ENCODE results near the gene VRK2. TPM values are rescaled to one million over a fixed set of nuclear protein-coding genes. Genes with fewer than 3 reads are reported as not detected.

VRK2 gene
- total RNA-seq, 2 donors from 2014 or later: 26.3 to 27.1 TPM

DNA sequence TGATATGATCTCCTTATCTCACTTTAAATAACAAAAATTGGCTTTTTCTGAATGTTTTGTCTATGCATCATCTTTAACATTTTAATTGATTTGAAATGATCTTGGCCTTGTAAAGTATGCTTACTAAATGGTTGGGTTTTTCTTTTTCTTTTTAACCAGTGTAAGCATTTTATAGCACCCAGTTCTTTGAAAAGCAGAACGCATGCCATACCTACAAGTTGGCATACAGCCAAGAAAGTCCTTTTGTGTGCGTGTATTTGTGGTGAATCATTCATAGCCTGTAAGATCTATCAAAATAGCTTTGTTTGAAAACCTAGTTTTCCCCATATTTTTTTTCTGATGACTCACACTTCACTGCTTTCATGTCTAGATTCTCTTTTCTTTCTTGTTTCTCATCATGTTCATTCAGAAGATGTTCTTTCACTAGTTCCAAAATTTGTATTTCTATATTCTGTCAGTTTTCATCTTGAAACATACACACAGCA, 4.1 kb upstream of the VRK2 start:
- no peak for DNase-seq (ENCODE audit: low spot score)
- peaks cover 20 to 34% of the 10 kb centered on the region in 2 donors for H3K4me1 Mint-ChIP-seq (ENCODE audit: low read depth in 2 of 2)
- no peak for ATAC-seq
- no peak overlapping the region for H3K4me3 Mint-ChIP-seq
- H3K27ac Mint-ChIP-seq: no peak overlapping the region
- H3K9me3 Mint-ChIP-seq: no peaks in the 10 kb centered on the region
- H3K36me3 Mint-ChIP-seq: peaks cover 13% of the 10 kb centered on the region
- H3K27me3 Mint-ChIP-seq: no peaks in the 10 kb centered on the region

DNA sequence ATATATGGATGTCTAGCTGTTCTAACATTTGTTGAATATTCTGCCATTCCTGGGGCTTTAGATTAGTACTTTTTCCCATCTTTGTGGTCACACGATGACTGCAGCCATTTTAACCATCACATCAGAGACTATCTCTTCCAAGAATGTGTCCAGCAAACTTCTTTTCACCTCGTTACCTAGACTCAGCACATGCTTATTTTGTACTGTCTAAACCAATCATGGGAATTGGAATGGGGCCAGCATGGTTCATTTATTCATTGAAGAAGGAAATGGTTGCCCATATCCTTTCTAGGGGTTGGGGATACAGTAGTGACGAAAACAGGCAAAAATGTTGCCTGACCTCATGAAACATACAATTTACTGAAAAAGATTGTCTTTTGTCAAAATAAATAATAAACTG, 2.5 kb upstream of the VRK2 start:
- Mint-ChIP-seq H3K36me3 (peaks cover 5% of the 10 kb centered on the region), H3K27ac (peak overlapping the region; percentile 72 to 82), H3K4me3 (peak overlapping the region; percentile 75), H3K9me3 (no peaks in the 10 kb centered on the region), H3K4me1 (ENCODE audit: low read depth in 2 of 2) (peaks cover 25 to 43% of the 10 kb centered on the region in 2 donors), H3K27me3 (no peaks in the 10 kb centered on the region)
- ATAC-seq: no peak
- DNase-seq (ENCODE audit: low spot score): no peak

DNA sequence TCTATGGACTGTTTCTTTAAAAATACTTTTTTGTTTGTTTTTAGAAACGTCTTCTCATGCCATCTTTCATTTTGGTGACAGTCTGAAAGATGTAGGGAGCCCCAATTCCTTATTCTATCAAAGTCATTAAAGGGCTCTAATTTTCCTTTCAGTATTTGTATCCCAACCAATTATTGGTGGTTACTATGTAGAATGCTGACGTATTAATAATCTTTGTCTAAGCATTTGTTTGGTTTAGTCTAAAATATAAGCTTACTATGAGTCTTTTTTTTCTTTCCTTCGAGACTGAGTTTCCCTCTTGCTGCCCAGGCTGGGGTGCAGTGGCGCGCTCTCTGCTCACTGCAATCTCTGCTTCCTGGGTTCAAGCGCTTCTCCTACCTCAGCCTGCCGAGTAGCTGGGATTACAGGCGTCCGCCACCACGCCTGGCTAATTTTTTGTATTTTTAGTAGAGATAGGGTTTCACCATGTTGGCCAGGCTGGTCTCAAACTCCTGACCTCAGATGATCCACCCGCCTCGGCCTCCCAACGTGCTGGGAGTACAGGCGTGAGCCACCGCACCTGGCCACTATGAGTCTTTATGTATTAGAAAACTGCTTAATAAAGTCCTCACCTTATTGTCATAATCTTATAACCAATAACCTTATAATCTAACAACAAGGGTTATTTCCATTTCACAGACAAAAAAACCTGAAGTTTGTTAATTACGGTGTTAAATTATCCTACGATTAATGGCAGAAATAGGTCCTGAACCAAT, 849 bp upstream of the VRK2 start:
- no peak for DNase-seq (ENCODE audit: low spot score)
- Mint-ChIP-seq H3K4me3 (peak overlapping the region; percentile 75), H3K4me1 (ENCODE audit: low read depth in 2 of 2) (peaks cover 22 to 42% of the 10 kb centered on the region in 2 donors), H3K27me3 (no peaks in the 10 kb centered on the region), H3K36me3 (peaks cover 5% of the 10 kb centered on the region), H3K27ac (peak overlapping the region; percentile 72 to 82), H3K9me3 (no peaks in the 10 kb centered on the region)
- no peak for ATAC-seq

DNA sequence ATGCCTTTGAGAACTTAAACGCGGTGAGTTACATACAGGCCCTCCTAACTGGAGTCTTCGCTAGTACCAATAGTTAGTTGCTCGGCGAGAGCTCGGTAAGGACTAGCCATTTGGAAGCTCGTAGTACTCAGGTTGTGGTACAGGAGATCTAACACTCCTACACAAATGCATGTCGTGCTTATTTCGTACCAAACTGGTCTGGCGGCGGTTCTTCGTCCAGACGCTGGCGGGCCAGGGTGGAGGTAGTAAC, 346 bp upstream of the VRK2 start:
- no peak for DNase-seq (ENCODE audit: low spot score)
- ATAC-seq: no peak
- H3K9me3 Mint-ChIP-seq: no peaks in the 10 kb centered on the region
- peaks cover 5% of the 10 kb centered on the region for H3K36me3 Mint-ChIP-seq
- H3K27ac Mint-ChIP-seq: peak overlapping the region; percentile 72 to 82
- H3K27me3 Mint-ChIP-seq: no peaks in the 10 kb centered on the region
- peak overlapping the region; percentile 75 for H3K4me3 Mint-ChIP-seq
- H3K4me1 Mint-ChIP-seq (ENCODE audit: low read depth in 2 of 2): peaks cover 22 to 42% of the 10 kb centered on the region in 2 donors

DNA sequence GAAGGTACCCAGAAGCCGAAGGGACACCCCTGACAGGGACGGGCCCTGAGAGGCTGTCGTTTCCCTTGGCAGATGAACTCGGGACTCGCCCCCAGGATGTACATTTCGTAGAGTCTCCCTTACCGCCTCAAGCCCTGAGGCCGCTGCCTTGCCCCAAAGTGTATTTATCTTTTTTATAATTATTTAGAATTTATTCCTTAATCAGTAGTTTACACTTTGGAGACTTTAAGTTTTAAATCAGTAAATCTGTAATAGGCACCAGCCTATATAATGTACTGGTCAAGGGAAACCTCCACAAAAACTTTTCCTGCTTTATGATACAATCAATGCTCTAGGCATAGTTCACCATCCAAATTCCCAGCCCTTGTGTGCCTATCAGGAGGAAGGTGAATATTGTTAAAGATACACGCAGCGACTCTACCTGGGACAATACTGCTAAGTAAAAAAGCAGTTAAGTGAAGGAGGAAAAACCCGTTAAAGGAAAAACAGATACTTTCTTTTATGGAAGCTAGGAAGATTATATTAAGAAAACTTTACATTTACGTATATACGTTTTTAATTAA, 848 bp downstream of the VRK2 start:
- peaks cover 24 to 40% of the 10 kb centered on the region in 2 donors for H3K4me1 Mint-ChIP-seq (ENCODE audit: low read depth in 2 of 2)
- H3K36me3 Mint-ChIP-seq: peaks cover 5% of the 10 kb centered on the region
- no peaks in the 10 kb centered on the region for H3K9me3 Mint-ChIP-seq
- no peaks in the 10 kb centered on the region for H3K27me3 Mint-ChIP-seq
- peak overlapping the region; percentile 72 to 82 for H3K27ac Mint-ChIP-seq
- peak overlapping the region; percentile 75 for H3K4me3 Mint-ChIP-seq
- ATAC-seq: peak in 1 of 2 donors; percentile 70
- no peak for DNase-seq (ENCODE audit: low spot score)

DNA sequence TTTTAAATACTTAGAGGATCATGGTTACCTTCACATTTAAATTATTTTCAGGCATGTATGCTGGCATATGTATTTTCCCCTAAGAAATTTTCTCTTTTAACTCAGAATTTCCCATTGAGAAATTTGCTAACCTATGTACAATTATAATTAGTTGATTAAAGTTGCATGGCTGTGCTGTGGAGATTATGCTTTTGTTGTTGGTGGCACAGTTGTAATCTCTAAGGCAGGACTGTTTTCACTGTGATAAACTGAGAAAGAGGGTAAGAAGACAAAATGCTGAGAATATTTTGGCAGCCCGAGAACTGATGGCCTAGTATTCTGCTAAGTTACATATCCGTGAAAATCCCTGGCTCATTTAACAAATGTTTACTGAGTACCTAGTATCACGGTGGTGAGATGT, 1.4 kb downstream of the VRK2 start:
- no peaks in the 10 kb centered on the region for H3K27me3 Mint-ChIP-seq
- ATAC-seq (no peak), DNase-seq (ENCODE audit: low spot score) (no peak)
- peak overlapping the region; percentile 72 to 82 for H3K27ac Mint-ChIP-seq
- peaks cover 5% of the 10 kb centered on the region for H3K36me3 Mint-ChIP-seq
- H3K4me1 Mint-ChIP-seq (ENCODE audit: low read depth in 2 of 2): peaks cover 20 to 35% of the 10 kb centered on the region in 2 donors
- peak overlapping the region; percentile 75 for H3K4me3 Mint-ChIP-seq
- no peaks in the 10 kb centered on the region for H3K9me3 Mint-ChIP-seq

DNA sequence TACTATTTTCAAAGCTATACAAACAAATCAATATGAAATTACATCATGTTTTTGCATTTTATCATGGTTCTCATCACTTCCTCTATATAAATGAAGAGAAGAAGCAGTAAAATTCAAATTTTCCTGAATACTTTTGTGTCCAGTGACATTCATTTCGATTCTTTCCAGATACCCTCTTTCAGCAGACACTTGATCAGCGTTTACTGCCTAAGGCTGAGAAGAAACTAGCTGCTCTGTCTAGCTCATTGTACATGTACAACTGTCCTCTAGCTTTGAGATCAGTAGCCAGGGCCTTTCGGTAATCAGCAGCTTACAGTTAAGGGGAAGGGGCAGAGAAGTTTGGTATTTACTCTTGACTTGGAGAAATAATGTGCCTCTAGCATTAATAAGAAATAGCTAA, 4.8 kb downstream of the VRK2 start:
- no peak overlapping the region for H3K27ac Mint-ChIP-seq
- ATAC-seq: no peak
- H3K27me3 Mint-ChIP-seq: no peaks in the 10 kb centered on the region
- peaks cover 20 to 21% of the 10 kb centered on the region in 2 donors for H3K4me1 Mint-ChIP-seq (ENCODE audit: low read depth in 2 of 2)
- no peak overlapping the region for H3K4me3 Mint-ChIP-seq
- DNase-seq (ENCODE audit: low spot score): no peak
- H3K9me3 Mint-ChIP-seq: no peaks in the 10 kb centered on the region
- H3K36me3 Mint-ChIP-seq: peaks cover 5% of the 10 kb centered on the region

DNA sequence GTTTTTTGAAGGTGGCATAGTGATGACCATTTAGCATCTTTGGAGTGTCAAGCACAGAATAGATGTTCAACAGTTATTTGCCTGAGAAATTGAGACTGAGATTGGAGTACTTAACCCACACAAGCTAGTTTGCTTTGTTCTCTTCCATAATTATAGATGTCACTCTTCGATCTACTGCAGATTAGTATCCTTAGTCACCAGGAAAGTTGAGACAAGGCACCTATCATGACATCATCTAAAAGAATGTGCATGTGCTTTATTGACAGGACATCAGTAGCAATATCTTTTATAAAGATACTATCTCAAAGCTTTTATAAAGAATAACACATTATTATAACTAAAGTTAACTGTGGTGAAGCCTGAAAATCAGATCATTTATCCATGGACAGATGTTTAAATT, 6.4 kb downstream of the VRK2 start:
- DNase-seq (ENCODE audit: low spot score) (no peak), ATAC-seq (no peak)
- no peaks in the 10 kb centered on the region for H3K9me3 Mint-ChIP-seq
- H3K27me3 Mint-ChIP-seq: no peaks in the 10 kb centered on the region
- H3K4me1 Mint-ChIP-seq (ENCODE audit: low read depth in 2 of 2): peaks cover 16 to 19% of the 10 kb centered on the region in 2 donors
- peaks cover 5% of the 10 kb centered on the region for H3K36me3 Mint-ChIP-seq
- H3K27ac Mint-ChIP-seq: no peak overlapping the region
- H3K4me3 Mint-ChIP-seq: no peak overlapping the region

DNA sequence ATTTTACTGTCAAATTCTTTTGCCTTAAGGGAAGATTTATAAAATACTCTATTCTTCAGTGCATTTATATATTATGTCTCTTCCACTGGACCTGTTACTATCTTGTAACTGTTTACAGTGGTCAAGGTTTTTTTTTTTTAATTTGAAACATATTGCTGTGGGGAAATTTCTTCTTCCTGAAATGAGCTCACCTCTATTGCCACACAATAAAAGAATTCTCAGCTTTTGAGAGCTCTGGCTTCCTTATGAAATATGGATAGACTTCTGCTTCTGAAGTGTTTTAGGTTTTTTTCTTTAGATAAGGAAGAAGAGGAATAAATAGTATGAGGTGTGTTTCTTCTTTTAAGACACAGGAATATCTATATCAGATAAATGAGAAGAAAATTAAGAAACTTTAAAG, 7.7 kb downstream of the VRK2 start:
- Mint-ChIP-seq H3K4me3 (no peak overlapping the region), H3K27me3 (no peaks in the 10 kb centered on the region), H3K9me3 (no peaks in the 10 kb centered on the region), H3K36me3 (peaks cover 3% of the 10 kb centered on the region), H3K27ac (no peak overlapping the region), H3K4me1 (ENCODE audit: low read depth in 2 of 2) (peaks cover 7 to 12% of the 10 kb centered on the region in 2 donors)
- DNase-seq (ENCODE audit: low spot score) (no peak), ATAC-seq (no peak)

DNA sequence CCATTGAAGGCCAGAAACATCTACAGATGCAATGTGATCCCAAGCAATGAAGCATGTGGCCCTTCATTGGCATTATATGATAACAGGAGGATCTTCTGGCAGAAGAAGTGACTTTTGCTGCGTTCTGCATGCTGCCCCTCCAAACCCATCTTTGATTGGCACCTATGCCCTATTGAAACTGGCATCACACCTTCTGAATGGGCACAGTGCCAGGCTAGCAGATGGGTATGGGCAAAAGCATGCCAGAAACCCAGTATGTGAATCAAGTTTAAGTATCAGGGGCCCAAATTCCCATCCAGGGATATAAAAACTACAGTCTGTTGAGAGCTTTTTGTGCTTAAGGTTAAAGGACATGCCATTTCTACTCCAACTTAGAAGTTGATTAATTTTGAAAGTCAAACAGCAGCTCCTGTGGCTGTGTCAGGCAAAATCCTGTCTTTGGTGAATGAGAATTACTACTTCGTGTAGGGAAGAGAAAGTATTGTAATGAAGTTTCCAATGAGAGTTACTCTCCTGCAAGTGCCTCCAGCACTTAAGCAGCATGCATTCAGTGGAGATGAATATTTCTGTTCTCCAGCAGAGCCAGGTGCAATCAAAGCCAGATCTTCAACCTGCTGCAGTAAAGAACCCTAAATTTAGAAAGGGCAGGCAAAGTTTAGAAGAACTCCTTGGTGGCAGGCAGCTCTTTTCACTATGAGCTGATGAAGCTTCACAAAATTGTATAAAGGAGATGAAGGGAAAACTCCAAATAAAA, 8.6 kb downstream of the VRK2 start:
- DNase-seq (ENCODE audit: low spot score) (no peak), ATAC-seq (no peak)
- Mint-ChIP-seq H3K4me1 (ENCODE audit: low read depth in 2 of 2) (peaks cover 5 to 12% of the 10 kb centered on the region in 2 donors), H3K9me3 (no peaks in the 10 kb centered on the region), H3K27me3 (no peaks in the 10 kb centered on the region), H3K36me3 (no peaks in the 10 kb centered on the region), H3K27ac (no peak overlapping the region), H3K4me3 (no peak overlapping the region)

DNA sequence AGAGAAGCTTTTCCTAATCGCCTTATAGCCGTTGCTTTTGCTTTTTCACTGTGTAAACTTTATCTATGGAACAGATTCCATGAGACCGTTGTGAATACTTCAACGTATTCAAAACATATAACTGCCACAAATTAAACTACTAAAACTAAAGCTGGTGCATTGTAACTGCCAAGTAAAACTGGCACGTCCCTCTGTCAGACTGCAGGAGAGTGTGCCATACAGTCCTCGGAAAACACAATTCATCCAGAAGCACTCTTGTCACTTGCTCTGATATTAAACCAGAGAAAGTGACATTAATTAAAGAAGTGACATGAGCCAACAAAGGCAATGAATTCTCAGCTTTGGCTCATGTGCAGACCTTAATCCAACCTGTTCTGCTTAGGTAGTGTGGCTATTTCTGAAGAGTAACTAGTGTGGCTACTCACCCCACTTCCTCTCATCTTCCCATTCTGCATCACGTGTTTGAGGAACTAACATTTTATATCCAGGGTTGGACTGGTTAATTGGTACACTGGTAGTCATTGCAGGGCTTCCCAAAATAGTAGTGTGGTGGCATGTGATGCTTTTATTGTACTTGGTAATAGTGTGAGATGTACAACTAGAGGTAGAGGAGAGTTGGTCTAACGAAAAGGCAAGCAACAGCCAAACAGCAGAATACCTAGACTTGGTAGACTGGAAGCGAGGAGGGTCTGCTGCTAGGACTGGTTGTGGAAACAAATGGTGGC, 9.7 kb downstream of the VRK2 start:
- no peak for ATAC-seq
- DNase-seq (ENCODE audit: low spot score): no peak
- peaks cover 5 to 12% of the 10 kb centered on the region in 2 donors for H3K4me1 Mint-ChIP-seq (ENCODE audit: low read depth in 2 of 2)
- no peaks in the 10 kb centered on the region for H3K36me3 Mint-ChIP-seq
- no peak overlapping the region for H3K4me3 Mint-ChIP-seq
- no peaks in the 10 kb centered on the region for H3K9me3 Mint-ChIP-seq
- H3K27ac Mint-ChIP-seq: no peak overlapping the region
- H3K27me3 Mint-ChIP-seq: no peaks in the 10 kb centered on the region

DNA sequence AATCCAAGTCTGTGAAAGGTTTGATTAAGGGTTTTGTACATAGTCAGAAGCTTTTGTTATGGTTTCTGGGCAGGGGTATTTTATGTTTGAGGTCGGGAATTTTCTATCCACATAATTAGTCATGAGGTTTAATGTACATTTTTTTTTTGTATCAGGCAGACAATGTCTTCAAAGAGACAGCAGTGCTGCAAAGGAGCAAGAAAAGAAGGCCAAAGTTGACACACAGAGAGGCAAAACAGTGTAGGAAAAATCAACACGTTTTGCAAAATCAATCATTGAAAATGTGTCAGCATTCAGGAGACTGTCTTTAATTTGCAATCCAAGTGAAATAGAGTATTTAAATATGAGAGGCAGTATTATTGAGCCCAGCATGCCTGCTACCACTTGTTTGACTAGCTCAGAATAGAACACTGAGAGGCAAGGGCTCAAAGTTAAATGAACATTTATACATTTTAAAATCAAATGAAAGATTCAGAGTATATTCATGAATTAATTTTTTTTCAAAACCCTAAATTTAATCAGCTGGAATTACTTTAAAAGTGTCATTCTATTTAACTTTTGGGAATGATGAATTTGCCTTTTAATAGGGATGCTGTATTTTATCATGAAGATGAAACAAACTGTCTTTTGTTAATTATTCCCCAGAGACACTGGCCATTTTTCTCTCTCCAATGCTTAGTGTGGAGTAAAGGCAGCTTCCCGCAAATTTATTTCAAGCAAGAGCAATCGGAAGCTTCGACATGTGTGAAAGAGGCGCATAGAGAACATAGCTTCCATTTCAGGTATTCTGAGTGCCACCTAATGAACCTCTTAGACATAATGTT, 11.3 kb downstream of the VRK2 start:
- Mint-ChIP-seq H3K27ac (no peak overlapping the region), H3K9me3 (no peaks in the 10 kb centered on the region), H3K4me3 (no peak overlapping the region), H3K36me3 (no peaks in the 10 kb centered on the region), H3K27me3 (no peaks in the 10 kb centered on the region), H3K4me1 (ENCODE audit: low read depth in 2 of 2) (peaks cover 5 to 9% of the 10 kb centered on the region in 2 donors)
- ATAC-seq: no peak
- DNase-seq (ENCODE audit: low spot score): no peak

DNA sequence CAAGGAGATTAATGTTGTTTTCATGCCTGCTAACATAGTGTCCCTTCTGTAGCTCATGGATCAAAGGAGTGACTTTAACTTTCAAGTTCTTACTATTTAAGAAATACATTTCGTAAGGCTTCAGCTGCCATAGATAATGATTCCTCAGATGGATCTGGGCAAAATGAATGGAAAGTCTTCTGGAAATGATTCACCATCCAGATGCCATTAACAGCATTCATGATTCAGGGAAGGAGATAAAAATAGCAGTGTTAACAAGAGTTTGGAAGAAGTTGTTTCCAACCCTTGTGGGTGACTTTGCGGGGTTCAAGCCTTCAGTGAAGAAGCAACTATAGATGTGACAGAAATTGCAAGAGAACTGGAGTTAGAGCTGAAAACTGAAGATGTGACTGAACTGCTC, 17.0 kb downstream of the VRK2 start:
- no peak for ATAC-seq
- H3K27me3 Mint-ChIP-seq: no peaks in the 10 kb centered on the region

More for the DNA sequence above, 17.0 kb downstream of the VRK2 start:
- H3K9me3 Mint-ChIP-seq: no peaks in the 10 kb centered on the region
- no peak for DNase-seq (ENCODE audit: low spot score)
- no peak overlapping the region for H3K4me3 Mint-ChIP-seq
- no peak overlapping the region for H3K27ac Mint-ChIP-seq
- H3K4me1 Mint-ChIP-seq (ENCODE audit: low read depth in 2 of 2): peaks cover 13 to 23% of the 10 kb centered on the region in 2 donors
- peaks cover 5% of the 10 kb centered on the region for H3K36me3 Mint-ChIP-seq

Data from natural killer cell treated with Interleukin-12 subunit alpha and Interleukin-12 subunit beta and Interleukin-15 and Interleukin-18, amount 100 ng/mL, for 72 hours (primary cell).